Astrocyte (in vitro differentiated cells and primary cell): ENCODE results near the gene SORBS2.
"Not testable (repeated sequence)": the region's sequence is repeated elsewhere in the genome, so short reads cannot be mapped to it uniquely, and the experiment has no call there.

ENCODE experiments used
- CTCF ChIP-seq: IDR thresholded peaks from 2 replicates; pipeline ENCODE4 v1.5.1; 2011; ENCODE audit warnings: low read depth, mild to moderate bottlenecking, inconsistent platforms, low read length, moderate library complexity; ENCODE audit not compliant: insufficient read depth
- EZH2 ChIP-seq: IDR thresholded peaks from 2 replicates; pipeline ENCODE4 v1.6.1; 2012; ENCODE audit warnings: mild to moderate bottlenecking, low read length, inconsistent platforms; ENCODE audit not compliant: insufficient read depth

- not testable (repeated sequence) for TF ChIP-seq CTCF, EZH2
These were observed 252.6 kb downstream of the SORBS2 start for GRCh38 chr4:185559251-185559914.
